DMS53 (cell line): ENCODE data around the gene GPR143.
"Not testable (repeated sequence)": the region's sequence is repeated elsewhere in the genome, so short reads cannot be mapped to it uniquely, and the experiment has no call there.

Source experiments
- DNase-seq: peaks from one replicate; lab custom pipeline; 2025; lab: John Stamatoyannopoulos, UW

GPR143 gene

DNA sequence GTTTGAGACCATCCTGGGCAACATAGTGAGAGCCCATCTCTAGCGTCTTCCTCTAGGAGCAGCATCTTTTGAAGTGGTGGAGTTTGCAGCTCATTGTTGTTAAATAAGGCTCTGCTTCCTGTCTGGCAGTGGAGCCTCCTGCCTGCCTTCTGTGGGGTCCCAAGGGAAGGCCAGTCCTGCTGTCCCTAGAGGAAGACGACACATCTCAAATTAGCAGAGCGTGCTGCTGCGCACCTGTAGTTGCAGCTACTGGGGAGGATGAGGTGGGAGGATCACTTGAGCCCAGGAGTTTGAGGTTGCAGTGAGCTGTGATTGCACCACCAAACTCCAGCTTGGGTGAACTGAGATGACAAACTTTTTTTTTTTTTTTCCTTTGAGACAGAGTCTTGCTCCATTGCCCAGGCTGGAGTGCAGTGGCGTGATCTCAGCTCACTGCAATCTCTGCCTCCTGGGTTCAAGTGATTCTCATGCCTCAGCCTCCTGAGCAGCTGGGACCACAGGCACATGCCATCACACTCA is 2.7 kb upstream of the GPR143 start:
- DNase-seq, result not testable (repeated sequence)

DNA sequence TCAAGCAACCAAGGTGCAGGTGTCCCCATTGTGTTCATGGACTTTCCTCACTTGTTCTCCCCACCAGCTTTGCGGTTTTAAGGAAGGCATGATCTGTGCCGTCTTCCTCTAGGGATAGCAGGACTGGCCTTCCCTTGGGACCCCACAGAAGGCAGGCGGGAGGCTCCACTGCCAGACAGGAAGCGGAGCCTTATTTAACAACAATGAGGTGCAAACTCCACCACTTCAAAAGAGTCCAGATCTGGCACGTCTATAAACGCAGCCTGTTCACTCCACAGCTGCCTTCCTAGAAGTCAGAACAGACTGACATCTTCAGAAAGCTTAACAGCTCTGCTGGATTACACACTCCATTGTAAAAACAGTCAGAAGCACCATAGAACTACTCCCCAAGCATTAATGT is 1.7 kb upstream of the GPR143 start:
- DNase-seq, result no peak

DNA sequence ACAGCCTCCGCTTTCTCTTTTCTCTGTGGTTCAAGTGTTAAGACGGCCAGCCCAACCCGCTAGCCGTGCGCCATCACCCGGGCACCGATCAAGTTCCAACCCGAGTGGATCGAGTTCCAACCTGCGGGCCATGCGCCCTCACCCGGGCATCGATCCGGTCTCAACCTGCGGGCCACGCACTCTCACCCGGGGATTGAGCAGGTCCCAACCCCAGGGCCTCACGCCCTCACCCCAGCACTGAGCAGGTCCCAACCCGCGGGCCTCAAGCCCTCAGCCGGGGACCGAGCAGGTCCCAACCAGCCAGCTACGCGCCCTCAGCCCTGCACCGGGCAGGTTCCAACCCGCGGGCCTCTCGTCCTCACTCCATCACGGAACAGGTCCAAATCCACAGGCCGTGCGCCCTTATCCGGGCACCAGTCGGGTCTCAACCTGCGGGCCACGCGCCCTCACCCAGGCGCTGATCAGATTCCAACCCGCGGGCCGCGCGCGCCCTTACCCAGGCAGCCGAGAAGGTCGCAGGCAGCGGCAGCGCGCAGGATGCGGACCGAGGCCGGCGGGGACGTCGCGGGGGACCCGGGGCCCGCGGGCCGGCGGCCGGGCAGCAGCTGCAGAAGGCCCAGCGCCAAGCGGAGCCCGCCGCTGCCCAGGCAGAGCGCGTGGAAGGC is 443 bp downstream of the GPR143 start:
- DNase-seq, result no peak

DNA sequence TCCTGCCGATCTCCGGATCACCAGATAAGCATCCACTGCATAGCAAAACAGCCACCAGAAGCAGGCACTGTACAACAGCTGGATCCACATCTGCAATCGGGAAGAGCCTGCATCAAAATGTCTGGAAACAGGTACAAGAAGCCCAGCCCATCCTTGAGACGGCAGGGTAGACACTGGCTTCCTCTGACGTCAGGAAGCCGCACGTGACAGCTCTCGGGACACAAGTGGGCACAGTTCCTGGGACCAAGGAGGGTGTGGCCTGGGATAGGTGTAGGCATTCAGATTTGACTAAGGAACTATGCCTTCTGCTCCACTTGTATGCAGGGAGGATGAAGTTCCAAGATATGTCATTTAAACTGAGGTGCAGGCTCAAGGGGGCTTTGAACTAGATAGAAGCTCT is 6.3 kb downstream of the GPR143 start:
- DNase-seq, result peak; percentile 9

DNA sequence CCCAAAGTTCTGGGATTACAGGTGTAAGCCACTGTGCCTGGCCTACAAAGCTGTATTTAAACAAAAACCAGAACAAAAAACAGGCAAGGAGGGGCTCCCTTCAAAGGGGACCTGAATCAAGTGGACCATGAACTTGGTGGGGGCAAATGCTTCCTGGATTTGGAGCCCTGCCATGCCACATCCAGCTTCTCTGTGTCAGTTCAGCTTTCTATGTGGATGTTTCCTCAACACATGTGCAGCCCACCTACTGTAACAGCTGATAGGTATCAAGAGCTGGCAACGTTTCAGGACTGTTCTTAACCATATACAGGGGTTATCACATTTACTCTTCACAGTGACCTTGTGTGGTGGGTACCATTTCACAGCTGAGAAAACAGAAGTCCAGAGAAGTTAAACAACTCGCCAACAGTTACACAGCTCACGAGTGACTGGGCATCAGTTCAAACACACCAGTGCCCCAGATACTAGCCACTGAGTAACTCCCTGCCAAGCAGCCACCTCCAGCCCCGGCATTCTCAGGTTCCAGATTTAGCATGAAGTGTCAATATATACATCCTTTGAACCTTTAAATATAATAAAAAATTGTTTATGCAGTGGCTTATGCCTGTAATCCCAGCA is 7.5 kb downstream of the GPR143 start:
- no peak for DNase-seq

DNA sequence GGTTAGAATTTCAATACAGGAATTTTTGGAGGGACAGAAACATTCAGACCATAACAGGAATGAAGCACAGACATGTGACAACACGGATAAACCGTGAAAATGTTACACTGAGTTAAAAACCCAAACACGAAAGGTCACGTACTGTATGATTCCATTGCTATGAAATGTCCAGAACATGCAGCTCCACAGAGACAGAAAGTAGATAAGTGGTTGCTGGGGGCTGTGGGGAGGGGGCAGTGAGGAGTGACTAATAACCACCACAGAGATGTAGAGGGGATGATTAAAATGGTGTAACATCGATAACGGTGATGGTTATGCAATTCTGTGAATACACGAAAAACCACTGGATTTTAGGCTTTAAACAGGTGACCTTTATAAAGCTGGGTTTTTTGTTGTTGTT is 8.3 kb downstream of the GPR143 start:
- no peak for DNase-seq

DNA sequence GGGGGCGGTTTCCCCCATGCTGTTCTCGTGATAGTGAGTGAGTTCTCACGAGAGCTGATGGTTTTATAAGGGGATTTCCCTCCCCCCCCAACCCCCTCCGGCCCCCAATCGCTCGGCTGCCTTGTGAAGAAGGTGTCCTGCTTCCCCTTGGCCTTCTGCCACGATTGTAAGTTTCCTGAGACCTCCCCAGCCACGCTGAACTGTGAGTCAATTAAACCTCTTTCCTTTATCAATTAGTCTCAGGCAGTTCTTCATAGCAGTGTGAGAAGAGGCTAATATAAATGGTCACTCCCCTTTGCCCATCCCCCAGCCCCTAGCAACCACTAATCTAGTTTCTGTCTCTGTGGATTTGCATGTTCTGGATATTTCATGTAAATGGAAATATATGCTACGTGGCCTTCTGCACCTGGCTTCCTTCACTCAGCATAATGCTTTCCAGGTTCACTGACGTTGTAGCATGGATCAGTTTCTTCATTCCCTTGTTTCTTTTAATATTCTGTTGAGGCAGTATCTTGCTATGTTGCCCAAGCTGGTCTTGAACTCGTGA is 16.4 kb downstream of the GPR143 start:
- no peak for DNase-seq

DNA sequence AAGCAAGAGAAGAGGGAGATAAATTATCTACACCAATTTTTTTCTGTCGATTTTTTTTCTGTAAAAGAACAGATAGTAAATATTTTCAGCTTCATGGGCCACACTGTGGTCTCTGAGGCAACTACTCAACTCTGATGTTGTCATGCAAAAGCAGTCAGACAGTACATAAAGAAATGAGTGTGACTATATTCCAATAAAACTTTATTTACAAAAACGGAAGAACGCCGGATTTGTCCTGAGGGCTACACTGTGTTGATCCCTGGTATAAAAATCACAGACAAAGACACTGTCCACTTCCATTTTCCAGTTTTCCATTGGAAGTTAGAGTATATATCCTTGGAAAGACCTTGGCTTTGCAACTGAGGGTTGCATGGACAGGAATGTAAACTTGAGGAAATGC is 18.0 kb downstream of the GPR143 start:
- no peak for DNase-seq

DNA sequence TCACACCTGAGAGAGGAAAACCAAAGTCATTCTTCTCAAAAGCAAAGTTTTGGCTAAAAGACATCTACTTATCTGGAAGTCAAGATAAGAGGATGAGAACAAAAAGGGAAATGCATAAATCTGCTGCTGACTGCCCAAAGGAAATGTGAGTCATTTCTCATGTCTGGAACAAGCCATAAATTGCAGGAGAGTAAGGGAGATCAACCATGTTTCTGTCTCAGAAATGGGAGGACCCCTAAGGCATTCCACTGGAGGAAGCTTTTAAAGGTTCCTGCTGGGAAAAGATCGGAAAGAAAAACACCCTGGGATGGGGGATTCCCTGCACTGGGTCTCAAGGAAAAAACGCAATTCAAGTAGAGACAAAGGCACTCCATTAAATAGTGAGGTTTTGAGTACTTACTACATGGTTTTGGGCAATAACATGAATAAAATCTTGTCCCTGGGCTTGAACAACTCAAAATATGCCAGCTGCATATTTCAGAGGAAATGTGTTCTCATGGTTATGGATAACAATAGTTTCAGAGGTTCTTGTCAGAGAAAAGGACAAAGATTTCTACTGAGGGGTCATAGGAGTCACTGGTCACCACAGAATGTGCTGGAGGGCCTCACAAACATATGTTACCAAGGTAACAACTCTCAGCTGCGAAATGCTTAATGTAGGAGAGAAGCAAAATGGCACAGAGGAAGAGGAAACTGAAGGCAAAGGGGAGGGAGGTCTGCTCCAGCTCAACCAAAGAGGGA is 19.3 kb downstream of the GPR143 start:
- DNase-seq, result no peak

DNA sequence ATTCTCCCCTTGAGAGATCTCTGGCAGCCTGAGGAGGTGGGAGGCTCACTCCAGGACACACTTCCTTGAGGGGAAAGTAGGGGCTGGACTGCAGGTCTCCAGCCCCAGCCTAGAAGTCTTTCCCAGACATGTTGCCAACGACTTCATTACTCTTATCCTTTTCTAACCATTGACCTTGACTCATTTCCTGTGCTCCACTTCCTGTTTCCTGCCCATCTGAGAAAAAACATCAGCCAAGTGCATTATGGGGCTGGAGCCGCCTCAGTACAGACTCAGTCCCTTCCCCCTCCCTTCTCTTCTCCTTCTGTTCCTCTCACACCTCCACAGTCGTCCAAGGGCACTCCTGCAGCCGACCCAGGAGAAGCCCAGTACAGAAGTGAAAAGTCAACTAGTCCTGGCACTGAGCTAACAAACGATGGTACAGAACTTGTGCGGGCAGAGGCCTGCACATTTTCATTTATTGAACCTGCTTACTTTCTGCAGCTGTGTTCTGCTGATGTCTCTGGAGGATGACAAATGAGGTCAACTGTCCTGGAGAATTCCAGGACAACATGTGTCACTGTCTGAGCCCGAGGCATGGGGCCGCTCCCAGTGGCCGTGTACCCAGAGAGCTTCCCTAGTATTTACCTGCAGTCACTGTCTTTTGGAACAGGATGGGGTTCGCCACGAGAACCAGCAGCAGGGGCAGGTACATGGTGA is 20.1 kb downstream of the GPR143 start:
- DNase-seq, result no peak

DNA sequence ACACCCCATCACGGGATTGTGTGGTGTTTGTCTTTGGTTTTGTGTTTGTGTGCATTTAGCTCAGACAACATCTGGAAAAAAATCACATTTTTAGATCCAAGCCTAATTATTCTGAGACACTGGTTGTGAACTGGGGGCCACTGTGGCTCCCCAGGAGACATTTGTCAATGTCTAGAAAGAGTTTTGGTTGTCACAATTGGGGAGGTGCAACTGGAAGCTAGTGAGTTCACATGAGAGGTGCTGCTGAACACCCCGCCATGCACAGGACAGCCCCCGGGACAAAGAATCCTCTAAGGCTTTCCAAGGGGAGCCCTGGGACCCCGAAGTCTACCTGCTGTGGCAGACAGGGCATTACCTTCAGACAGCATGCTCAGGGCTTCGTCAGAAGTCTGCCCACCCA is 26.5 kb downstream of the GPR143 start:
- no peak for DNase-seq

DNA sequence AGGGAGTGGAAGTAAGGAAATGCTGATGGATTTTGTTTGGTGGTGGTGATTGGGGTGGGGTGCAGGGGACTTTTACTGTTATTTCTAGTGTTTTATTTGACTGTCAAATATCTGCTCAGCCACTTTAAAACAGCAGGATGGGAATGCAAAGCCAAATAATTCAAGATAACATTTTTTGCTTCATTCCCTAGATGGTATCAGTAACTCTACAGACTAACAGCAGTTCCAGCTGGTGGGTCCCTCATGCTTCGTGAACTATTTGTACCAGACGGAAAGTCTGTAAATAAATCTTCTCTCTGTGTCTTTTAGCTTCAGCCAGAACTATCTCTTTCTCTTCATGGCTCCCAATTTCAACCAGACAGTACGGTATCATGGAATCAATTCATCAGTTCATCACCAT is 27.5 kb downstream of the GPR143 start:
- no peak for DNase-seq

DNA sequence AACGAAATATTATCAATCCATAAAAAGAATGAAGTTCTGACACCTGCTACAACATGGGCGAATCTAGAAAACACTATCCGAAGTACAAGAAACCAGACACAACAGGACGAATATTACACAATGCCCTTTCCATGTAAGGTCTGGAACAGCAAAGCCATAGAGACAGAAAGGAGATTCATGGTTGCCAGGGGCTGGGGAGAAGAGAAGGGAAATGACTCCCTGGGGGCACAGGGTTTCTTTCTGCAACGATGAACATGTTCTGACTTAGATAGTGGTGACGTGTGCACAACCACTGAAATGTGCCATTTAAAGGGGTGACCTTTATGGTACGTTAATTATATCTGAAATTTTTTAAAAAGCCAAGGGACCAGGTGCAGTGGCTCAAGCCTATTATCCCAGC is 28.3 kb downstream of the GPR143 start:
- no peak for DNase-seq

DNA sequence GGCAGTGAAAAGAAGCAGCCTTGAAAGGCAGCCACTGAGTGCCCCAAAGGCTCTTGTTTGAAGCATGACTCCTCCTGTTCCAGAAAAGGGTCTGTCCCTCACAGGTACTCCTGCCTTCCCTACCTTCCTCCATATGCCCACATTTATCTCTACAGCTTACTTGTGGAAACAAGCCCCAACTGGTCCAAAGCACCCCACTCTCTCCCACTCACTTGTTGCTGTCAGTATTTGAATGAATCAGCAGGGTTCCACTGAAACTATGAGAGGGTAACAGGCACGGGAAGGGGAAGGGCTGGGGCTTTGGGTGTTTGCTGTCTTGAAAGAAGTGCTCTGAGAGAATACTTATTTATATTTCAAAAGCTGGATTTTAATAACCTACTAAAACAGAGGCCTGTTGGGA is 34.9 kb downstream of the GPR143 start:
- no peak for DNase-seq

DNA sequence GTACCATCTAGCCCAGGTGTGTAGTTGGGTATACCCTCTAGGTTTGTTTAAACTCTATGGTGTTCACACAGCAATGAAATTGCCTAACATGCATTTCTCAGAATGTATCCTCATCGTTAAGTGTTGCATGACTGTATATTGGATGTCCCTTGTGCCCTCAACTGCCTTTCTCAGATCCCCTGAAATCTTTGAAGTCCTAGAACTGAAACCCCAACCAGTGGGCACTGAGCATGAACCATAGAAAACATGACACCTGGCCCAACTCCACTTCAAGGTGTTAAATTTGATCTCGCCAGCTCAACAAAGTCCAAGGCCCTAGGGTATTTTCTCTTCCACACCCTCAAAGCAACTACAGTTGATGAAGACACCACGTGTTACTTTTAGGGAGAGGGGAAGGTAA is 35.6 kb downstream of the GPR143 start:
- no peak for DNase-seq

DNA sequence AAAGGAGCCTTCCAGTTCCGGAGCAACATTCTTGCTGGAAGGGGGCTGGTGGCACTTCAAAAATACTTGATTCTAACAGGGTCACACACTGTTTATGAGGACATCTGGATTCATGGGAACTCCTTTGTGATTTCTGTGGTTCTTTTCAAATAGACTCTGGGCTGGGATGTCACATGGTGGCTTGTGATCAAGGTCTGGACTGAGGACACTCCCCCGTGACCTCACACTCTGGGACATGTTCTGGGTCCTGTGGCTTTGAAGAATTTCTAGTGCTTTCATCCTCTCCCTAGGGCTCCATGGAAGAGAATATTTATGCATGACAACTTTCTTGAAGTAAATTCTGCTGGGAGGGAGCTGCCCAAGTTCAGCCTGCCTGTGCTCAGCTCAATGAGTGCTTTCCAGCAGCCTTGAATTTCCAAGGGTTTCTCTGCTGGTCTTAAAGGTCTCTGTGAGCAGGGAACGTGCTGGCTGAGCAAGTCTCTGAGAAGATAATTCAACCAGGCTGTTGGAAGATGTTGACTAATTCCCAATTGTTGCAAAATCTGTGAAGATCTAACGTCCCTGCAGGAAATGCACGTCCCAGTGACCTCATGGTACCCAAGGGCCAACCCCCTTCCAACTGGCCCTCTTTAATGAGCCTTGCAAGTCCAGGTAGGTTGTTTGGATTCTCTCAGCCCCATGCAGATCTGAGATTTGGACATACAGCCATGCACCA is 36.3 kb downstream of the GPR143 start:
- no peak for DNase-seq

DNA sequence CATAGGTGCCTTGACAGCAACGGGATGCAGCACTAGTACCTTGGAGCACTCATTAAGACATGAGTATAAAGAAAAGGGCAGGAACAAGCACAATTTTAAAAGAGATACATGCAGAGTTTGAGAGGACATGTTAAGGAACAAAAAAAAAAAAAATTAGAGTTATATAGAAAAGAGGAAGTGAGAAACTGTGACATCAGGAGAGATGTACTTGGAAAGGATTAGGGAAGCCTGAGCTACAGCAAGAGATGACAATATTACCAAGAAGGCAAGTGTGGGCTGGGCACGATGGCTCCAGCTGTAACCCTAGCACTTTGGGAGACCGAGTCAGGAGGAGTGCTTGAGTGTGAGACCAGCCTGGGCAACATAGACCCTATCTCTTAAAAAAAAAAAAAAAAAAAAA is 37.4 kb downstream of the GPR143 start:
- no peak for DNase-seq

DNA sequence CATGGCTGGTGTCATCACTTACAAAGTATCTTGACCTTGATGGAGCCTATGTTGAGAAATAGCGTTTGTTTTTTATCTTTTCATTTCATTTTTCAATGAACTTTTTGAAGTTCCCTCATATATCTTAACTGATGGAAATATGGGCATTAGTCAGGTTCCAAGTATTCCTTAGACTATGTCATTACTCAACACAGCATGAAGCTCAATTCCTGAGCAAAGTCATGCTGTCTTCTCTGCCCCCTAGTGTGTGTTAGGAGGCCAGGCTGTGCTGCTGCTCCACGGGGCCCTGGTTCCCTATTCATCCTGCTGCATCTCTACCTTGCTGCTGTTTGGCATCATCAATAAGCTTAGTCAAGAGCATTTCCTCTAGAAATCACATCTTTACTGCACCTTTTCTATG is 40.9 kb downstream of the GPR143 start:
- DNase-seq, result no peak

DNA sequence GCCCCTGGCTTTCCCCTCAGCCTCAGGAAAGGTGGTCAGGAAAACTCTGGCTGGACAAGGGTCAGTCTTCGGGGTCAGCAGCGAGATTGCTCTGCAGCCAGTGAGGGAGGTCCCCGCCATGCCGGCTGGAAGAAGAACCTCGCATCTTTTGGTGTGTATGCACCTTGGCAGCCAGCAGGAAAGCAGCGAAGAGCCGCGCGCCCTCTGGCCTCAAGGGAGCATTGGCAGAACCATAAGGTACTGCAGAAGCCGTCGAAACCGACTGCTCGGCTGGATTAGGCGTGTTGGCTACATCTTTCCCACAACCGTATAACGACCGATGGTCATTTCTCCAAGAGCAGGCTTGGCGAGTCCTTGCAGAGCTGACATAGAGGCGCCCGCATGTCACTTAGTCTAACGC is 48.3 kb downstream of the GPR143 start:
- DNase-seq, result no peak

DNA sequence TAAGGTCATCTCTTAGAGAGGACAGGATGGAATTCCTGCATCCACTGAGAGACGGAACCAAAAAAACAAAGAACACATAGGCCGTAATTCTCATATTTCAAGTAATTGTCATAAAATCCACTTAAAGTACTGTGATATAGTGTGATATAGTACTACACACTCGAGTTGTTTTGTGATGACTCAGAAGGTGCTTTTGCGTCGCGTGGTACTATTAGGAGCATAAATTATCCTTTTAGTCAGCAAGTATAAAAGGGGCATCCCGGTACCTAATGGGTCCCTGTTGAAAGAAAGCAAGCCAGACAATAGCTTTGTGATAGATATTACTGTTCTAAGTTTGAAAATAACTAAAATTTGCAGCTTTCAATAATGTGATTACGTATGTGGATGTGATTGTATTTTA is 55.3 kb downstream of the GPR143 start:
- DNase-seq, result no peak

DNA sequence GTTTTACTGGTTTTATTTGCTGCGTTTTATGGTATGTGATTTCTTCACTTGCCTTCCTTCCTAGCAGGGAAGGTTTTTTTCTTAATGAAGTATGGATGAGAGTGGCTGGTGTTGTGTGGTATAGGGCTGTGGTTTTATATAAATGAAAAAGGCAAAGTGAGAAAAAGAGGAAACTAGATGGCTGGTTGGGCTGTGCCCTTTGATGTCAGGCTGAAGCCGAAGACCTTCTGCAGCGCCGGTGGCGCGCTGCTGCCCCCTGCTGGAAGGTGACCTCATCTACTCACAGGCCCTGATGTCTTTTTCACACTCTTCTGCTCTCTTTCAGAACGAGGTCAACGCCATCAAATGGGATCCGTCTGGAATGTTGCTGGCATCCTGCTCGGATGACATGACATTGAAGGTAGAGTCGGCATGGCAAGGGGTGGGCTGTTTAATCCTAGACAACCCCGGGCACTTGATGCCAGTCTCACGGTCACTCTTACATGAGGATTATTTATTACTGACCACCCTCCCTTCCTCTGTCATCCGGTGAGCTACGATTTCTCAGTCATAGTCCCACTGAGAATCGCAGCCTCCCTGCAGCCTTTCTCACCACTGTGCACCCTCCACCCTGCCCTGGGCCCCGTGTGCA is 56.6 kb downstream of the GPR143 start:
- peak; percentile 65 for DNase-seq
